Measurements from ENCODE around the gene LPAR1.

DNA sequence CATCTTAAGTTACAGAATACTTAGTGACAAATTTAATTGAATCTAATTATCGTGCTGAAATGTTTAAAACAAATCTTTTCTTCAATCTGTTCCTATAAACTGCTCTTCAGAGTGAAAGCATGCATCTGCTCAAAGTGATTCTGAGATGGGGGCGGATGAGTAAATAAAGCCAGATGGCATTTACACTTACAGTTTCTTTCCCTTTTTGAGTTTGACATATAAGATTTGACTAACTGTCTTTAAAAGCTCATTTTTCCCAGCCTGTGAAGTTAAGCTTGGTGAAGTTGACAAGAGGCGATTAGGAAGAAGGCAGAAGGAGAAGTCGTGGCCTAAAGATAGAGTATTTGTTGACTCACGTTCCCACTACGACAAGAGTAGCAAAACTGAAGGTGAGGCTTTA lies 137.4 kb downstream of the LPAR1 start:
- no peak for TF ChIP-seq POLR2A (IDR thresholded peaks at IDR 0.05)
- TF ChIP-seq, protein P1, sequence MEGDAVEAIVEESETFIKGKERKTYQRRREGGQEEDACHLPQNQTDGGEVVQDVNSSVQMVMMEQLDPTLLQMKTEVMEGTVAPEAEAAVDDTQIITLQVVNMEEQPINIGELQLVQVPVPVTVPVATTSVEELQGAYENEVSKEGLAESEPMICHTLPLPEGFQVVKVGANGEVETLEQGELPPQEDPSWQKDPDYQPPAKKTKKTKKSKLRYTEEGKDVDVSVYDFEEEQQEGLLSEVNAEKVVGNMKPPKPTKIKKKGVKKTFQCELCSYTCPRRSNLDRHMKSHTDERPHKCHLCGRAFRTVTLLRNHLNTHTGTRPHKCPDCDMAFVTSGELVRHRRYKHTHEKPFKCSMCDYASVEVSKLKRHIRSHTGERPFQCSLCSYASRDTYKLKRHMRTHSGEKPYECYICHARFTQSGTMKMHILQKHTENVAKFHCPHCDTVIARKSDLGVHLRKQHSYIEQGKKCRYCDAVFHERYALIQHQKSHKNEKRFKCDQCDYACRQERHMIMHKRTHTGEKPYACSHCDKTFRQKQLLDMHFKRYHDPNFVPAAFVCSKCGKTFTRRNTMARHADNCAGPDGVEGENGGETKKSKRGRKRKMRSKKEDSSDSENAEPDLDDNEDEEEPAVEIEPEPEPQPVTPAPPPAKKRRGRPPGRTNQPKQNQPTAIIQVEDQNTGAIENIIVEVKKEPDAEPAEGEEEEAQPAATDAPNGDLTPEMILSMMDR (IDR thresholded peaks at IDR 0.05) = no peak
- no peak for TF ChIP-seq EP300 (IDR thresholded peaks at IDR 0.05)
- no peak for TF ChIP-seq POLR2AphosphoS5 (IDR thresholded peaks at IDR 0.05)
